HepG2 (cell line): ENCODE data around the gene ARL16. TPM values are rescaled to one million over a fixed set of nuclear protein-coding genes. Genes with fewer than 3 reads are reported as not detected.

ENCODE experiments used
- CHCHD3 ChIP-seq: sonication (generic); formaldehyde crosslinking; IDR thresholded peaks from 2 replicates; pipeline ENCODE4 v1.8.0; 2022; ENCODE audit warnings: mild to moderate bottlenecking, missing genetic modification reagents, moderate library complexity
- EED ChIP-seq: sonication (generic); formaldehyde crosslinking; IDR thresholded peaks from 2 replicates; pipeline ENCODE4 v1.5.0; 2020; ENCODE audit warnings: mild to moderate bottlenecking, missing genetic modification reagents
- HOXA7 ChIP-seq: sonication (generic); formaldehyde crosslinking; IDR thresholded peaks from 2 replicates; pipeline ENCODE4 v1.8.1; 2022; ENCODE audit warnings: mild to moderate bottlenecking, missing genetic modification reagents, moderate library complexity
- RORA ChIP-seq: sonication (generic); formaldehyde crosslinking; IDR thresholded peaks from 2 replicates; pipeline ENCODE4 v1.5.0; 2020; ENCODE audit warnings: mild to moderate bottlenecking, missing genetic modification reagents, moderate library complexity
- TCF7 ChIP-seq: sonication (generic); IDR thresholded peaks from 2 replicates; pipeline ENCODE4 v1.6.1; 2016; ENCODE audit warnings: antibody characterized with exemption, low read depth
- ZNF280D ChIP-seq: sonication (generic); formaldehyde crosslinking; IDR thresholded peaks from 2 replicates; pipeline ENCODE4 v1.5.1; 2020; ENCODE audit warnings: mild to moderate bottlenecking, missing genetic modification reagents
- ZNF430 ChIP-seq: sonication (generic); formaldehyde crosslinking; IDR thresholded peaks from 2 replicates; pipeline ENCODE4 v1.9.0; 2021; ENCODE audit warnings: mild to moderate bottlenecking, missing genetic modification reagents
- ZNF773 ChIP-seq: sonication (generic); formaldehyde crosslinking; IDR thresholded peaks from 2 replicates; pipeline ENCODE4 v1.4.0; 2020; ENCODE audit warnings: missing genetic modification reagents, borderline replicate concordance
- ZNF83 ChIP-seq: sonication (generic); formaldehyde crosslinking; IDR thresholded peaks from 2 replicates; pipeline ENCODE4 v1.4.0; 2020; ENCODE audit warnings: missing genetic modification reagents, mild to moderate bottlenecking, borderline replicate concordance
- ZNF883 ChIP-seq: sonication (generic); formaldehyde crosslinking; IDR thresholded peaks from 2 replicates; pipeline ENCODE4 v1.5.1; 2020; ENCODE audit warnings: mild to moderate bottlenecking, missing genetic modification reagents; ENCODE audit errors: not compliant biosample characterization
- polyA plus RNA-seq, 8 experiments: library from polyadenylated mRNA; depleted of rRNA in 3 of 8; stranded (reverse) in 7 of 8; unstranded in 1 of 8; fragments of >200 nt; fragmentation: Illumina TruSeq in 4 of 8; extraction: Trizol in 4 of 8; gene quantifications; 2 replicates each; pipeline versions ENCODE4 v1.2.1 to v1.2.3, GENCODE V29; 2011 to 2016; ENCODE audit warnings: low read depth in 4 of 8, missing spikeins in 1 of 8, mixed read lengths in 1 of 8; ENCODE audit not compliant: insufficient read depth in 1 of 8
- total RNA-seq, 5 experiments: library from RNA; depleted of rRNA; stranded (reverse); fragments of >200 nt; fragmentation: Illumina TruSeq; extraction: Trizol; gene quantifications; 2 replicates each; pipeline ENCODE4 v1.2.3, GENCODE V29; 2016; ENCODE audit warnings: low read depth in 1 of 5

ARL16 gene
- total and polyA plus RNA-seq, 2 of the 13 experiments (the other 11 are each of a cell fraction or from before 2014, with no cell fraction given), result 20.8 to 30.8 TPM

GRCh38 chr17:81703747-81704654 is 20.4 kb upstream of the ARL16 start (continued):
- no peak for TF ChIP-seq EED (CRISPR knock-in tag)
- TF ChIP-seq CHCHD3, result no peak
- TF ChIP-seq ZNF430, result peak; percentile 80; the same call in 1 of the 2 replicates
- 0 out of 2 replicates have a peak, but pooled peaks have one; percentile 6 for TF ChIP-seq HOXA7 (CRISPR knock-in tag)
- no peak for TF ChIP-seq ZNF83 (CRISPR knock-in tag)
- no peak for TF ChIP-seq ZNF773 (CRISPR knock-in tag)
- TF ChIP-seq RORA, result no peak
- TF ChIP-seq ZNF280D (CRISPR knock-in tag), result no peak; the same call in 1 of the 2 replicates
- no peak for TF ChIP-seq ZNF883 (CRISPR knock-in tag)
- no peak for TF ChIP-seq TCF7
